Gastrocnemius medialis (tissue), 4 donors: ENCODE data around the gene NDUFA8.

ENCODE experiments used
- POLR2A ChIP-seq, 2 donors: fragments of 450-650 bp; IDR thresholded peaks; one replicate each; pipeline ENCODE4 v1.6.1; 2017; ENCODE audit warnings: antibody characterized with exemption in 2 of 2, mild to moderate bottlenecking in 2 of 2, moderate library complexity in 2 of 2
- TF ChIP-seq, protein P1 (sequence below), 5 experiments: fragments of 450-650 bp in 3 of 5; fragments of 200-600 bp in 2 of 5; sonication (generic) in 2 of 5; IDR thresholded peaks in 4 of 5; conservative IDR thresholded peaks in 1 of 5; 1 replicate in 4 of 5; 2 replicates in 1 of 5; pipeline ENCODE4 v1.5.1; 2016 to 2019; ENCODE audit warnings: antibody characterized with exemption in 5 of 5, mild to moderate bottlenecking in 3 of 5, moderate library complexity in 3 of 5

DNA sequence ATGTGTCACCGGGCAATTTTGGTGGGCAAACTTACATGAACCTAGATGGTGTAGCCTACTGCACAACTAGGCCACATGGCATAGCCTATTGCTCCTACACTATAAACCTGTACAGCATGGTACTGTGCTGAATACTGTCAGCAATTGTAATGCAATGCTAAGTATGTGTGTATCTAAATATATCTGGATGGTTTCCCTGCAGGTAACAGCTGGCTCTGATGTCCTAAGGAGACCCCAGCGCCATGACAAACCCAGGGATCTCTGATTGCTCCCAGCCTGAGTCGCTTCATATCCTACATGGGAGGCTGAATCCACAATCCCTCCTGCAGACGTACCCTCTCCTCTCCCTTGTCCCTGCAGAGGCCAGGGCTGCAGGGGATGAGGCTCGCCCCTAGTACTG lies 39.9 kb downstream of the NDUFA8 start:
- TF ChIP-seq, protein P1, sequence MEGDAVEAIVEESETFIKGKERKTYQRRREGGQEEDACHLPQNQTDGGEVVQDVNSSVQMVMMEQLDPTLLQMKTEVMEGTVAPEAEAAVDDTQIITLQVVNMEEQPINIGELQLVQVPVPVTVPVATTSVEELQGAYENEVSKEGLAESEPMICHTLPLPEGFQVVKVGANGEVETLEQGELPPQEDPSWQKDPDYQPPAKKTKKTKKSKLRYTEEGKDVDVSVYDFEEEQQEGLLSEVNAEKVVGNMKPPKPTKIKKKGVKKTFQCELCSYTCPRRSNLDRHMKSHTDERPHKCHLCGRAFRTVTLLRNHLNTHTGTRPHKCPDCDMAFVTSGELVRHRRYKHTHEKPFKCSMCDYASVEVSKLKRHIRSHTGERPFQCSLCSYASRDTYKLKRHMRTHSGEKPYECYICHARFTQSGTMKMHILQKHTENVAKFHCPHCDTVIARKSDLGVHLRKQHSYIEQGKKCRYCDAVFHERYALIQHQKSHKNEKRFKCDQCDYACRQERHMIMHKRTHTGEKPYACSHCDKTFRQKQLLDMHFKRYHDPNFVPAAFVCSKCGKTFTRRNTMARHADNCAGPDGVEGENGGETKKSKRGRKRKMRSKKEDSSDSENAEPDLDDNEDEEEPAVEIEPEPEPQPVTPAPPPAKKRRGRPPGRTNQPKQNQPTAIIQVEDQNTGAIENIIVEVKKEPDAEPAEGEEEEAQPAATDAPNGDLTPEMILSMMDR (IDR thresholded peaks at IDR 0.05 in 4 of 5, conservative IDR thresholded peaks at IDR 0.05 in 1 of 5): no peak
- no peak for TF ChIP-seq POLR2A (IDR thresholded peaks at IDR 0.05)
